ENCODE data around the gene BMPR1B. TPM values are rescaled to one million over a fixed set of nuclear protein-coding genes. Genes with fewer than 3 reads are reported as not detected.

BMPR1B gene
- total and polyA plus RNA-seq, 2 of the 4 experiments (the other 2 are of a cell fraction) = 0.24 to 0.90 TPM

- Histone ChIP-seq H2AK9ac (replicated peaks; ENCODE audit: low read depth, low read length, poor library complexity) (no peak overlapping the region), H4K91ac (ENCODE audit: insufficient read depth, low read depth, low read length) (no peak overlapping the region), H2BK20ac (ENCODE audit: low read depth, low read length) (no peak overlapping the region), H2BK120ac (ENCODE audit: low read depth, low read length) (no peak overlapping the region), H3K18ac (ENCODE audit: low read depth, low read length) (no peak overlapping the region), H4K20me1 (ENCODE audit: insufficient read depth, low read length) (no peaks in the 10 kb centered on the region), H3K9ac (ENCODE audit: low read depth, low read length) (no peak overlapping the region), H4K5ac (ENCODE audit: low read depth, low read length) (no peak overlapping the region), H3K27ac (ENCODE audit: insufficient read depth, low read length) (no peak overlapping the region), H3K56ac (ENCODE audit: extremely low read depth, insufficient read depth, low read length) (no peak overlapping the region), H2BK5ac (ENCODE audit: low read depth, low read length, poor library complexity, severe bottlenecking) (no peak overlapping the region), H3K9me3 (ENCODE audit: control insufficient read depth, insufficient read depth, low read length) (no peaks in the 10 kb centered on the region), H3K4ac (ENCODE audit: low read depth, low read length) (no peak overlapping the region), H3K14ac (replicated peaks; ENCODE audit: low read depth, low read length) (no peak overlapping the region), H2AK5ac (ENCODE audit: low read depth, low read length) (no peak overlapping the region), H3K36me3 (ENCODE audit: control insufficient read depth, insufficient read depth, low read length) (no peaks in the 10 kb centered on the region), H2BK15ac (ENCODE audit: low read depth, low read length) (no peak overlapping the region), H3K4me1 (ENCODE audit: control insufficient read depth, insufficient read depth, low read length) (no peaks in the 10 kb centered on the region), H2AFZ (replicated peaks; ENCODE audit: low read length, poor library complexity) (no peak overlapping the region), H3K9me1 (ENCODE audit: insufficient read depth, low read length) (no peaks in the 10 kb centered on the region), H3K79me1 (ENCODE audit: low read depth in 1 of 2, low read length in 2 of 2) (no peaks in the 10 kb centered on the region), H3K27me3 (ENCODE audit: control insufficient read depth, insufficient read depth, low read length) (no peaks in the 10 kb centered on the region), H3K4me2 (ENCODE audit: low read depth, low read length) (no peak overlapping the region), H3K4me3 (ENCODE audit: insufficient read depth, low read depth, low read length) (no peak overlapping the region), H3K23ac (ENCODE audit: low read depth, low read length) (no peak overlapping the region), H4K8ac (ENCODE audit: low read depth in 2 of 2, low read length in 2 of 2) (no peak overlapping the region)
- ChIA-PET POLR2A (ENCODE audit: unreplicated experiment) (no interaction called here), CTCF (no interaction called here)
- no CpG with 5 or more reads among the region's 3 CpGs for WGBS, 2 experiments (ENCODE audit: extremely low coverage in 2 of 2, insufficient read length in 1 of 2)
- no TSS peak for BruUV-seq (replicated peaks)
- DNase-seq (no peak), ATAC-seq (ENCODE audit: low read depth) (no peak)
- dilution Hi-C loops (cut with HindIII; ENCODE audit: low sequenced_read_pairs, unreplicated experiment) = no loop called here
- intact Hi-C loops (cut with micrococcal nuclease) = loop anchor here (10.0 kb wide), 1 partner anchor 257 kb away; no protein-coding TSS in a partner anchor
- TF ChIP-seq MAFK (IDR thresholded peaks at IDR 0.05; ENCODE audit: low read depth, low read length) = no peak
- TF ChIP-seq, protein P1, sequence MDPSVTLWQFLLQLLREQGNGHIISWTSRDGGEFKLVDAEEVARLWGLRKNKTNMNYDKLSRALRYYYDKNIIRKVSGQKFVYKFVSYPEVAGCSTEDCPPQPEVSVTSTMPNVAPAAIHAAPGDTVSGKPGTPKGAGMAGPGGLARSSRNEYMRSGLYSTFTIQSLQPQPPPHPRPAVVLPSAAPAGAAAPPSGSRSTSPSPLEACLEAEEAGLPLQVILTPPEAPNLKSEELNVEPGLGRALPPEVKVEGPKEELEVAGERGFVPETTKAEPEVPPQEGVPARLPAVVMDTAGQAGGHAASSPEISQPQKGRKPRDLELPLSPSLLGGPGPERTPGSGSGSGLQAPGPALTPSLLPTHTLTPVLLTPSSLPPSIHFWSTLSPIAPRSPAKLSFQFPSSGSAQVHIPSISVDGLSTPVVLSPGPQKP (IDR thresholded peaks at IDR 0.05; ENCODE audit: borderline replicate concordance, low read depth, low read length) = no peak
- no peak for TF ChIP-seq RFX5 (IDR thresholded peaks at IDR 0.05; ENCODE audit: low read depth, low read length)
- no peak for TF ChIP-seq CTCF (conservative IDR thresholded peaks at IDR 0.05; ENCODE audit: low read depth, low read length)
- no peak for TF ChIP-seq SMC3 (IDR thresholded peaks at IDR 0.05; ENCODE audit: low read depth, low read length)
- TF ChIP-seq MXI1 (IDR thresholded peaks at IDR 0.05; ENCODE audit: borderline replicate concordance, low read depth, low read length) = no peak
- TF ChIP-seq CHD1 (IDR thresholded peaks at IDR 0.05; ENCODE audit: low read depth, low read length) = no peak
- no peak for TF ChIP-seq POLR2A (IDR thresholded peaks at IDR 0.05; ENCODE audit: low read depth, low read length)
- in situ Hi-C loops (cut with MboI; ENCODE audit: low sequenced_read_pairs) = no loop called here
Observed at GRCh38 chr4:95071851-95072250, 314.1 kb downstream of the BMPR1B start.

Data from IMR-90 (cell line).